H1 (cell line): ENCODE results near the gene NXPH1. TPM values are rescaled to one million over a fixed set of nuclear protein-coding genes. Genes with fewer than 3 reads are reported as not detected.

Source experiments
- CBX8 ChIP-seq: fragments of 300-800, 300-1000 bp; sonication (generic); IDR thresholded peaks from 2 replicates; pipeline ENCODE4 v1.7.1; 2016; ENCODE audit warnings: low read depth, low read length, borderline replicate concordance
- CREB1 ChIP-seq: IDR thresholded peaks from 2 replicates; pipeline ENCODE4 v1.6.1; 2012; ENCODE audit warnings: inconsistent platforms
- HDAC6 ChIP-seq: IDR thresholded peaks from one replicate; pipeline ENCODE4 v1.7.1; 2012; ENCODE audit warnings: low read depth, mild to moderate bottlenecking, inconsistent platforms, low read length, moderate library complexity
- NRF1 ChIP-seq: IDR thresholded peaks from 2 replicates; pipeline ENCODE4 v1.6.1; 2011; ENCODE audit warnings: mild to moderate bottlenecking, low read depth, low read length, improper control_type of control experiment
- POLR2AphosphoS5 ChIP-seq: IDR thresholded peaks from 2 replicates; pipeline ENCODE4 v1.6.1; 2011; ENCODE audit warnings: low read depth, low read length
- RAD21 ChIP-seq, 2 experiments: IDR thresholded peaks in 1 of 2; conservative IDR thresholded peaks in 1 of 2; 2 replicates each; pipeline ENCODE4 v1.6.1; 2011; ENCODE audit warnings: low read depth in 2 of 2, low read length in 2 of 2, improper control_type of control experiment in 1 of 2, inconsistent platforms in 1 of 2, mild to moderate bottlenecking in 1 of 2, moderate library complexity in 1 of 2
- SP1 ChIP-seq: IDR thresholded peaks from 2 replicates; pipeline ENCODE4 v1.6.1; 2011; ENCODE audit warnings: low read depth, low read length
- SP4 ChIP-seq: IDR thresholded peaks from 2 replicates; pipeline ENCODE4 v1.6.1; 2012; ENCODE audit warnings: low read length, inconsistent platforms
- SUZ12 ChIP-seq: fragments of 200-600 bp; sonication (generic); IDR thresholded peaks from 2 replicates; pipeline ENCODE4 v1.6.1; 2012; ENCODE audit warnings: mild to moderate bottlenecking, inconsistent platforms, low read length, moderate library complexity, mixed read lengths
- TAF7 ChIP-seq: optimal IDR thresholded peaks from 2 replicates; pipeline ENCODE3; 2011; ENCODE audit warnings: low read depth, mild to moderate bottlenecking, inconsistent platforms, low read length, moderate library complexity, borderline replicate concordance
- polyA plus RNA-seq, 7 experiments: library from polyadenylated mRNA; depleted of rRNA in 3 of 7; stranded (reverse) in 5 of 7; unstranded in 2 of 7; fragments of >200 nt in 5 of 7; fragments of 200-250 nt in 2 of 7; gene quantifications; 1 replicate in 5 of 7; 2 replicates in 1 of 7; 4 replicates in 1 of 7; pipeline versions ENCODE4 v1.2.1 to v1.2.3, GENCODE V29; 2011 to 2013; ENCODE audit warnings: missing spikeins in 2 of 7, mixed read lengths in 2 of 7
- total RNA-seq: library from RNA; stranded (reverse); fragmentation: NEBNext Ultra II Directional; extraction: Animal tissue kit (Norgen Biotek cat#: 25700); gene quantifications from 2 replicates; pipeline ENCODE4 v1.2.1, GENCODE V29; 2021
- TF ChIP-seq, protein P1 (sequence below): fragments of 300-600 bp; sonication (generic); IDR thresholded peaks from 2 replicates; pipeline ENCODE4 v1.7.1; 2012; ENCODE audit warnings: low read length, moderate library complexity, mild to moderate bottlenecking, inconsistent platforms; ENCODE audit not compliant: insufficient replicate concordance

NXPH1 gene
- total and polyA plus RNA-seq, 2 of the 8 experiments (the other 6 are each of a cell fraction or from before 2014, with no cell fraction given), result 0.14 to 1.0 TPM

GRCh38 chr7:8481752-8482446, 48.5 kb downstream of the NXPH1 start (continued):
- TF ChIP-seq, protein P1, sequence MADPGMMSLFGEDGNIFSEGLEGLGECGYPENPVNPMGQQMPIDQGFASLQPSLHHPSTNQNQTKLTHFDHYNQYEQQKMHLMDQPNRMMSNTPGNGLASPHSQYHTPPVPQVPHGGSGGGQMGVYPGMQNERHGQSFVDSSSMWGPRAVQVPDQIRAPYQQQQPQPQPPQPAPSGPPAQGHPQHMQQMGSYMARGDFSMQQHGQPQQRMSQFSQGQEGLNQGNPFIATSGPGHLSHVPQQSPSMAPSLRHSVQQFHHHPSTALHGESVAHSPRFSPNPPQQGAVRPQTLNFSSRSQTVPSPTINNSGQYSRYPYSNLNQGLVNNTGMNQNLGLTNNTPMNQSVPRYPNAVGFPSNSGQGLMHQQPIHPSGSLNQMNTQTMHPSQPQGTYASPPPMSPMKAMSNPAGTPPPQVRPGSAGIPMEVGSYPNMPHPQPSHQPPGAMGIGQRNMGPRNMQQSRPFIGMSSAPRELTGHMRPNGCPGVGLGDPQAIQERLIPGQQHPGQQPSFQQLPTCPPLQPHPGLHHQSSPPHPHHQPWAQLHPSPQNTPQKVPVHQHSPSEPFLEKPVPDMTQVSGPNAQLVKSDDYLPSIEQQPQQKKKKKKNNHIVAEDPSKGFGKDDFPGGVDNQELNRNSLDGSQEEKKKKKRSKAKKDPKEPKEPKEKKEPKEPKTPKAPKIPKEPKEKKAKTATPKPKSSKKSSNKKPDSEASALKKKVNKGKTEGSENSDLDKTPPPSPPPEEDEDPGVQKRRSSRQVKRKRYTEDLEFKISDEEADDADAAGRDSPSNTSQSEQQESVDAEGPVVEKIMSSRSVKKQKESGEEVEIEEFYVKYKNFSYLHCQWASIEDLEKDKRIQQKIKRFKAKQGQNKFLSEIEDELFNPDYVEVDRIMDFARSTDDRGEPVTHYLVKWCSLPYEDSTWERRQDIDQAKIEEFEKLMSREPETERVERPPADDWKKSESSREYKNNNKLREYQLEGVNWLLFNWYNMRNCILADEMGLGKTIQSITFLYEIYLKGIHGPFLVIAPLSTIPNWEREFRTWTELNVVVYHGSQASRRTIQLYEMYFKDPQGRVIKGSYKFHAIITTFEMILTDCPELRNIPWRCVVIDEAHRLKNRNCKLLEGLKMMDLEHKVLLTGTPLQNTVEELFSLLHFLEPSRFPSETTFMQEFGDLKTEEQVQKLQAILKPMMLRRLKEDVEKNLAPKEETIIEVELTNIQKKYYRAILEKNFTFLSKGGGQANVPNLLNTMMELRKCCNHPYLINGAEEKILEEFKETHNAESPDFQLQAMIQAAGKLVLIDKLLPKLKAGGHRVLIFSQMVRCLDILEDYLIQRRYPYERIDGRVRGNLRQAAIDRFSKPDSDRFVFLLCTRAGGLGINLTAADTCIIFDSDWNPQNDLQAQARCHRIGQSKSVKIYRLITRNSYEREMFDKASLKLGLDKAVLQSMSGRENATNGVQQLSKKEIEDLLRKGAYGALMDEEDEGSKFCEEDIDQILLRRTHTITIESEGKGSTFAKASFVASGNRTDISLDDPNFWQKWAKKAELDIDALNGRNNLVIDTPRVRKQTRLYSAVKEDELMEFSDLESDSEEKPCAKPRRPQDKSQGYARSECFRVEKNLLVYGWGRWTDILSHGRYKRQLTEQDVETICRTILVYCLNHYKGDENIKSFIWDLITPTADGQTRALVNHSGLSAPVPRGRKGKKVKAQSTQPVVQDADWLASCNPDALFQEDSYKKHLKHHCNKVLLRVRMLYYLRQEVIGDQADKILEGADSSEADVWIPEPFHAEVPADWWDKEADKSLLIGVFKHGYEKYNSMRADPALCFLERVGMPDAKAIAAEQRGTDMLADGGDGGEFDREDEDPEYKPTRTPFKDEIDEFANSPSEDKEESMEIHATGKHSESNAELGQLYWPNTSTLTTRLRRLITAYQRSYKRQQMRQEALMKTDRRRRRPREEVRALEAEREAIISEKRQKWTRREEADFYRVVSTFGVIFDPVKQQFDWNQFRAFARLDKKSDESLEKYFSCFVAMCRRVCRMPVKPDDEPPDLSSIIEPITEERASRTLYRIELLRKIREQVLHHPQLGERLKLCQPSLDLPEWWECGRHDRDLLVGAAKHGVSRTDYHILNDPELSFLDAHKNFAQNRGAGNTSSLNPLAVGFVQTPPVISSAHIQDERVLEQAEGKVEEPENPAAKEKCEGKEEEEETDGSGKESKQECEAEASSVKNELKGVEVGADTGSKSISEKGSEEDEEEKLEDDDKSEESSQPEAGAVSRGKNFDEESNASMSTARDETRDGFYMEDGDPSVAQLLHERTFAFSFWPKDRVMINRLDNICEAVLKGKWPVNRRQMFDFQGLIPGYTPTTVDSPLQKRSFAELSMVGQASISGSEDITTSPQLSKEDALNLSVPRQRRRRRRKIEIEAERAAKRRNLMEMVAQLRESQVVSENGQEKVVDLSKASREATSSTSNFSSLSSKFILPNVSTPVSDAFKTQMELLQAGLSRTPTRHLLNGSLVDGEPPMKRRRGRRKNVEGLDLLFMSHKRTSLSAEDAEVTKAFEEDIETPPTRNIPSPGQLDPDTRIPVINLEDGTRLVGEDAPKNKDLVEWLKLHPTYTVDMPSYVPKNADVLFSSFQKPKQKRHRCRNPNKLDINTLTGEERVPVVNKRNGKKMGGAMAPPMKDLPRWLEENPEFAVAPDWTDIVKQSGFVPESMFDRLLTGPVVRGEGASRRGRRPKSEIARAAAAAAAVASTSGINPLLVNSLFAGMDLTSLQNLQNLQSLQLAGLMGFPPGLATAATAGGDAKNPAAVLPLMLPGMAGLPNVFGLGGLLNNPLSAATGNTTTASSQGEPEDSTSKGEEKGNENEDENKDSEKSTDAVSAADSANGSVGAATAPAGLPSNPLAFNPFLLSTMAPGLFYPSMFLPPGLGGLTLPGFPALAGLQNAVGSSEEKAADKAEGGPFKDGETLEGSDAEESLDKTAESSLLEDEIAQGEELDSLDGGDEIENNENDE, result no peak
- TF ChIP-seq CREB1 (no peak), HDAC6 (no peak), SP1 (no peak), SP4 (no peak), TAF7 (no peak), NRF1 (no peak), POLR2AphosphoS5 (no peak), CBX8 (no peak), SUZ12 (no peak), RAD21 (IDR thresholded peaks at IDR 0.05 in 1 of 2, conservative IDR thresholded peaks at IDR 0.05 in 1 of 2; ENCODE audit: low read depth in 2 of 2, low read length in 2 of 2) (no peak)
